ENCODE data around the gene NRN1.

Gene NRN1

DNA sequence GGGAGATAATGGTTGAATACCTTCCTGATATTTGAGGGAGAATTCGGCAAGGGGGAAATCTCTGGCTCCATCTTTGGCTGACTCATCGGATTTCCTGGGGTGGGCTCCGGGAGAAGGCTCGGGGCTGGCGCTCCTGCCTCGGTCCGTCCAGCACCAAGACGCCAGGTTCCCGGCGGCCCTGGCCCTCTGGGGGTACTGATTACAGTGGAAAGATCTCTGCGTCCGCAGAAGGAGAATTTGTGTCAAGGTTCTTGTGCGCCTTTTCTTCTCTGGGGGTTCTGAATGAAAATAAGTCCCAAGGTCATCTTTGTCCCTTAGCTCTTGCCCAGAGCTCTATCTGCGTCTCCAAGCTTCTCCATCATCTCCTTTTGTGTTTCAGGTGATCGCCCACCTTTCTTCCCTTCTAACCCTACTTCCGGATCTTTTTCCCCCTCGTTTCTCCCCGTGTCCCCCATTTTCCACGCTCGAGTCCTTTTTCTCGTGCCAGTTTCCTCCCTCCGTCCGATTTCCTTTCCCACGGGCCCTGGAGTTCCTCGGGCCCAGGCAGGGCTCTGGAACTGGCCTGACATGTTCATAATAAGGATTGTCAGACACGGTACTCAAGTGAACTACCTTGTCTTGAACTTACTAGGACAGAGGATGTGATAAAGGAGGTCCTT lies 11.6 kb downstream of the NRN1 start:
- Histone ChIP-seq H3K79me2 (ENCODE audit: low read length) (no peaks in the 10 kb centered on the region), H3K9ac (ENCODE audit: low read length) (no peak overlapping the region), H4K20me1 (ENCODE audit: insufficient read depth, low read length) (no peaks in the 10 kb centered on the region), H3K36me3 (replicated peaks; ENCODE audit: low read depth, low read length) (no peaks in the 10 kb centered on the region), H3K27me3 (ENCODE audit: low read depth, low read length) (no peaks in the 10 kb centered on the region), H3K4me3 (ENCODE audit: low read length) (no peak overlapping the region), H3K9me3 (ENCODE audit: insufficient read depth, low read length) (no peaks in the 10 kb centered on the region), H3K4me1 (ENCODE audit: low read length) (no peaks in the 10 kb centered on the region), H3K4me2 (ENCODE audit: low read length) (no peak overlapping the region), H2AFZ (ENCODE audit: low read depth, low read length) (no peak overlapping the region), H3K27ac (ENCODE audit: low read length) (no peak overlapping the region)
- no peak for TF ChIP-seq EZH2phosphoT487 (IDR thresholded peaks at IDR 0.05; ENCODE audit: low read depth)

DNA sequence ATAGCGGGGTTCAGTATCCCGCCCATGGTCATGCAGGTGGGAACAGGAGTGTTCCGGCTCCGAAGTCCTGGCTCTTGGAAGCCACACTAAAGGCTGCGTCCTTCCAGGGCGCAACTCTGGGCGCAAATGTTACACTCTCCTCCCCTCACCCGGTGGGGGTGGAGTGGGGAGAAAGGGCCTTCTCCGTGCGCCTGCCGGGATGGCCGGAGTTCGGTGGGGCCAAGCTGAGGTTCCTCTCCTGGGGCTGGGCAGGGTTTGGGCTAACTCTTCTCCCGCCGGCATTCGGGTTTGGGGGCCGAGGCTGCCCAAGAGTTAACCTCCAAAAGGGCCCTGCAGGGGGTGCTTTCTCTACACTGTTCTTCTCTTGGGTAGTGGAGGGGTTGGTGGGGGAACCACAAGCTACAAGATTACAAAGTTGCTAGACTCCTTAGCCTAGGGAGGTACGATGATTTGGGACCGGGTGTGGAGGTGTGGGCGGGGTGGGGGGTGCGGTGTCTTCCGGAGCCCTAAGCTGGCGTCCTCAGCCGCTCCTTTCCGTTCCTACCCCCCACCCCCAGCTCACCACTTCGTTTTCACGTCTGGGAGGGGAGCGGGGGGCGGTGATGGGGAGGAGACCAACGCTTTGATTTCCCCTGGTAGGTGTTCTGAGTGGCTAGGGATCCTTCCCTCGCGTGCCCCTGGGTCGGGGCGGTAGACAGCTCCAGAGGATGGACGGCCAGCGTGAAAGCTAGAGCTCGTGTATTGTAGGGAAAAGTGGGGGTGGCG lies 12.3 kb downstream of the NRN1 start:
- Histone ChIP-seq H3K79me2 (ENCODE audit: low read length) (no peaks in the 10 kb centered on the region), H3K4me3 (ENCODE audit: low read length) (no peak overlapping the region), H3K9me3 (ENCODE audit: insufficient read depth, low read length) (no peaks in the 10 kb centered on the region), H3K4me2 (ENCODE audit: low read length) (no peak overlapping the region), H2AFZ (ENCODE audit: low read depth, low read length) (no peak overlapping the region), H3K27me3 (ENCODE audit: low read depth, low read length) (no peaks in the 10 kb centered on the region), H3K4me1 (ENCODE audit: low read length) (no peaks in the 10 kb centered on the region), H3K36me3 (replicated peaks; ENCODE audit: low read depth, low read length) (no peaks in the 10 kb centered on the region), H3K27ac (ENCODE audit: low read length) (no peak overlapping the region), H3K9ac (ENCODE audit: low read length) (no peak overlapping the region), H4K20me1 (ENCODE audit: insufficient read depth, low read length) (no peaks in the 10 kb centered on the region)
- no peak for TF ChIP-seq EZH2phosphoT487 (IDR thresholded peaks at IDR 0.05; ENCODE audit: low read depth)
- TF ChIP-seq, protein P1, sequence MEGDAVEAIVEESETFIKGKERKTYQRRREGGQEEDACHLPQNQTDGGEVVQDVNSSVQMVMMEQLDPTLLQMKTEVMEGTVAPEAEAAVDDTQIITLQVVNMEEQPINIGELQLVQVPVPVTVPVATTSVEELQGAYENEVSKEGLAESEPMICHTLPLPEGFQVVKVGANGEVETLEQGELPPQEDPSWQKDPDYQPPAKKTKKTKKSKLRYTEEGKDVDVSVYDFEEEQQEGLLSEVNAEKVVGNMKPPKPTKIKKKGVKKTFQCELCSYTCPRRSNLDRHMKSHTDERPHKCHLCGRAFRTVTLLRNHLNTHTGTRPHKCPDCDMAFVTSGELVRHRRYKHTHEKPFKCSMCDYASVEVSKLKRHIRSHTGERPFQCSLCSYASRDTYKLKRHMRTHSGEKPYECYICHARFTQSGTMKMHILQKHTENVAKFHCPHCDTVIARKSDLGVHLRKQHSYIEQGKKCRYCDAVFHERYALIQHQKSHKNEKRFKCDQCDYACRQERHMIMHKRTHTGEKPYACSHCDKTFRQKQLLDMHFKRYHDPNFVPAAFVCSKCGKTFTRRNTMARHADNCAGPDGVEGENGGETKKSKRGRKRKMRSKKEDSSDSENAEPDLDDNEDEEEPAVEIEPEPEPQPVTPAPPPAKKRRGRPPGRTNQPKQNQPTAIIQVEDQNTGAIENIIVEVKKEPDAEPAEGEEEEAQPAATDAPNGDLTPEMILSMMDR (IDR thresholded peaks at IDR 0.05; ENCODE audit: low read depth, low read length): no peak

DNA sequence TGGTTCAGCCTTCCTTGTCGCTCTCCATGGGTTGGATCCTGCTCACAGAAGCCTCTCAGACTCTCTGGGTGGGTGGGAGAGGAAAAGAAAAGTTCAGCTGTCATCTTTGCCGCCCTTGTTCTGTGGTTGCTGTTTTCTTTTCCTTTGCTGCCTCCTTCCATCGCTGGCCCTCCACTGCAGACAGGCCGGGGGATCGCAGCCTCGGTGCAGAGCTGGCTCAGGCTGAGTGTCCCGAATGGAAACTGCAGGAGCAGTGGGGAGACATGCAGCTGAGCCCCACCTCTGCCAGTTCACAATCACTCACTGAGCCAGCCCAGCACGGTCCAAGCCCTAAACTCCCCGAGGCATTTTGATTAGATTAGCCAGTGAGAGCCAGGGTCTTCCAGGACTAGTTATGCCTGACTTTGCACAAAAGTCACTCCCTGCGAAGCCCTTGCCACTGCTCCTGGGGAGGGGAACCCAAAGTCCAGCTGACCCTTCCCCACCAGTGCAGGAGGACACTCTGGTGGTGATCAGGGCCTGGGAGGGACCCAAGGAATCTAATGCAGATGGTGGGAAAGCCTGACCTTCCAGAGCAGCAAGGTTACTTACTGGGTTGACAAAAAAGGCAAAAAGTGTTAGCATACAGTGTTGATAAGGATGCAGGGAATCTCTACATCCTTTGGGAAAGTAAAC lies 14.0 kb downstream of the NRN1 start:
- Histone ChIP-seq H3K9me3 (ENCODE audit: insufficient read depth, low read length) (no peaks in the 10 kb centered on the region), H3K9ac (ENCODE audit: low read length) (no peak overlapping the region), H2AFZ (ENCODE audit: low read depth, low read length) (no peak overlapping the region), H3K4me2 (ENCODE audit: low read length) (no peak overlapping the region), H3K27me3 (ENCODE audit: low read depth, low read length) (no peaks in the 10 kb centered on the region), H3K36me3 (replicated peaks; ENCODE audit: low read depth, low read length) (no peaks in the 10 kb centered on the region), H3K27ac (ENCODE audit: low read length) (no peak overlapping the region), H3K4me1 (ENCODE audit: low read length) (no peaks in the 10 kb centered on the region), H4K20me1 (ENCODE audit: insufficient read depth, low read length) (no peaks in the 10 kb centered on the region), H3K79me2 (ENCODE audit: low read length) (no peaks in the 10 kb centered on the region), H3K4me3 (ENCODE audit: low read length) (no peak overlapping the region)
- TF ChIP-seq, protein P1 (IDR thresholded peaks at IDR 0.05; ENCODE audit: low read depth, low read length): no peak
- no peak for TF ChIP-seq EZH2phosphoT487 (IDR thresholded peaks at IDR 0.05; ENCODE audit: low read depth)

DNA sequence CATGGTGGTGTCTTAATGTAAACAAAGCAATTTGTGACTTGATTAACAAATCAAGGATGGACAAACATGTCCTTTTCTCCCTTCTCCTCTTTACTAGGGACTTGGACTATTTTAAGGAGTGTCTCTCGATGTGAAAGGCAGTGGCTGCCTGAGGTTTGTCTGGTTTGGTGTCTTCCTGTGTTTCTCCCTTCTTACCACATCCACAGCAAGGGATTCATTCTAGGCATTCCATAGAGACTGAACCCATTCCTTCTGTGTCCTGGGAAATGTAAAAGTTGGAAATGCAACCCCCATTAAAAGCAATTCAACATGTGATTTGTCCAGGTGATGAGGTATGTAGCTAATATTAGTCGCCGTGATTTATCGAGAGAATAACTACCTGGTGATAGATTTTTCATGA lies 15.9 kb downstream of the NRN1 start:
- Histone ChIP-seq H3K9me3 (ENCODE audit: insufficient read depth, low read length) (no peaks in the 10 kb centered on the region), H3K27me3 (ENCODE audit: low read depth, low read length) (no peaks in the 10 kb centered on the region), H3K4me2 (ENCODE audit: low read length) (no peak overlapping the region), H3K4me3 (ENCODE audit: low read length) (no peak overlapping the region), H4K20me1 (ENCODE audit: insufficient read depth, low read length) (no peaks in the 10 kb centered on the region), H3K79me2 (ENCODE audit: low read length) (no peaks in the 10 kb centered on the region), H3K9ac (ENCODE audit: low read length) (no peak overlapping the region), H3K4me1 (ENCODE audit: low read length) (no peaks in the 10 kb centered on the region), H3K36me3 (replicated peaks; ENCODE audit: low read depth, low read length) (no peaks in the 10 kb centered on the region), H3K27ac (ENCODE audit: low read length) (no peak overlapping the region), H2AFZ (ENCODE audit: low read depth, low read length) (no peak overlapping the region)
- TF ChIP-seq, protein P1 (IDR thresholded peaks at IDR 0.05; ENCODE audit: low read depth, low read length): no peak
- no peak for TF ChIP-seq EZH2phosphoT487 (IDR thresholded peaks at IDR 0.05; ENCODE audit: low read depth)
